HG03097 (cell line): ENCODE measurements around the gene ELOVL6.
"Not testable (repeated sequence)": the region's sequence is repeated elsewhere in the genome, so short reads cannot be mapped to it uniquely, and the experiment has no call there.

ENCODE experiments used
- ATAC-seq: cut with Tn5 transposase; IDR thresholded peaks from one replicate; pipeline ENCODE4 v1.9.1; 2021; ENCODE audit not compliant: unreplicated experiment, low FRiP score

Gene ELOVL6, protein sequence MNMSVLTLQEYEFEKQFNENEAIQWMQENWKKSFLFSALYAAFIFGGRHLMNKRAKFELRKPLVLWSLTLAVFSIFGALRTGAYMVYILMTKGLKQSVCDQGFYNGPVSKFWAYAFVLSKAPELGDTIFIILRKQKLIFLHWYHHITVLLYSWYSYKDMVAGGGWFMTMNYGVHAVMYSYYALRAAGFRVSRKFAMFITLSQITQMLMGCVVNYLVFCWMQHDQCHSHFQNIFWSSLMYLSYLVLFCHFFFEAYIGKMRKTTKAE

DNA sequence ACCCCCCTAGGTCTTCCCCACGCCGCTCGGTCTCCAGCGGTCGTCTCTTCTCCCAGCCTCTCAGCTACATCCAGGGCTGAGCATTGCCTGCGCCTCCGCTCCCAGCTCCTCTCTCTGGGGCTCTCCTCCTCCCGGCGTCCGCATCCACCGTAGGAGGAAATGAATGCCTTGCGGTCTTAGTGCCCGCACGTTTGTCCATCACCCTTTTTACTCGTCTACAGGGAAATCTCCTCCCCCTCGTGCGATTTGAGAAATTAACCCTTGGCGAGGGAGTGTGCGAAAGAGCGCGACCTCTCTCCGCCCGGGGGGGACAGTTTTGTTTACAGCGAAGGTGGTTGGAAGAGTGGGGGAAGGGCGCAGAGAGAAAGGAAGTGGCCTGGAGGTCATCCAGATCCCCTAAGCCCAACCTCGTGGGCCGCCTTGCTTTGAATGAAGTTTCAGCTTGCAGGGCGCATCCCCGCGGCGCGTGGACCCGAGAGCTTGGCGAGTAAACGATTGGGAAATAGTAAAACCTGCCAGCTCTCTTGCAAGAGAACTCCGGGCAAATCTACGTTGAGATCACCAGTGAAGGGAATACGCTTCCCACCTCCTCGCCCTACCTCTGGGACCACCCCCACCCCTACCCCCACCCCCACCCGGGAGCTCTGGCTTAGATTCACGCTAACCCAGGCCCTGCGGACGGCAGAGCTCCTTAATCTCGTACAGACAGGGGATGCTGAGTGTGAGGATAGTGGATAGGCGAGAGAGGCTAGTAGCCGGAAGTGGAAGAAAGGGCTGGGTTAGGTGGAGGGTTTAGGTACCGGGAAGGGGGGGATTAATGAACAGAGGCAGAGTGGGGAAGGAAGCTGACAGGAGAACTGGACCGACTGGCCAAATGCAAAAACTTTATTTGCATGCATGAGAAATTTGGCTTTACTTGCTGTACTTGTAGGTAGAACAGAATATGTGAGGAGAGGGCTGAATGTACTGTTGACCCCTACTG lies at the start of gene ELOVL6:
Gene ELOVL6 (minus strand): TSS at position 181 of the 982 bp plus-strand sequence. CDS start 280 bp downstream, outside the sequence.
- no peak for ATAC-seq

DNA sequence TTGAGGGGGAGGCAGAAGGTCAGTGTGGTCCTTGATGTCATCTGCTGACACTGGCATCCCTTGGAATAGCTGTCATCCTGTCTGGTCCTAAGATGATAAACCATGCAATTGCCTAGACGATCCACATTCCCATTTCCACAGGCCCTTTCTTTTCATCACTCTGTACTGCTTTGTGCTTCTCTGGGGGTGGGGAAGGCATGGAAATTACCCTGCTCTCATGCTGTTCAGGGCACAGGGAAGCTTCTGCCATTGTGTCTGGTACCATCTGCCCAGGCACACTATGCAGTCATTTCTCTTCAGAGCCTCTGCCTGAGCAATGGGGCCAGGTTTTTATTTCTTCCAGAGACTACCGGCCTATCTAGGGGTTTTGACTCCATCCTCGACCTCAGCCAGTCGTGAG lies 49.7 kb upstream of the ELOVL6 start:
- no peak for ATAC-seq

DNA sequence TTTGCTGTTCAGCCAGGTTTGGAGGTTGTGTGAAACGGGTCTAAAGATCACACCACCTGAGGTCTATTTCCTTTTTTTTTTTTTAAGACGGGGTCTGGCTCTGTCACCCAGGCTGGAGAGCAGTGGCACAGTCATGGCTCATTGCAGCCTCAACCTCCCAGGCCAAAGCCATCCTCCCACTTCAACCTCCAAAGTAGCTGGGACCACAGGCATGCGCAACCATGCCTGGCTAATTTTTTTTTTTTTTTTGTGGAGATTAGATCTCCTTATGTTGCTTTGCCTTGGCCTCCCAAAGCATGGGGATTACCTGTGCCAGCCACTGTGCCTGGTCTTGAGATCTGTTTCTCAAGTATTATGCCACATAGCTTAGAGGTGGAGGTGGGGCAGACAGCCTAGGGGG lies 49.2 kb upstream of the ELOVL6 start:
- ATAC-seq, result no peak

DNA sequence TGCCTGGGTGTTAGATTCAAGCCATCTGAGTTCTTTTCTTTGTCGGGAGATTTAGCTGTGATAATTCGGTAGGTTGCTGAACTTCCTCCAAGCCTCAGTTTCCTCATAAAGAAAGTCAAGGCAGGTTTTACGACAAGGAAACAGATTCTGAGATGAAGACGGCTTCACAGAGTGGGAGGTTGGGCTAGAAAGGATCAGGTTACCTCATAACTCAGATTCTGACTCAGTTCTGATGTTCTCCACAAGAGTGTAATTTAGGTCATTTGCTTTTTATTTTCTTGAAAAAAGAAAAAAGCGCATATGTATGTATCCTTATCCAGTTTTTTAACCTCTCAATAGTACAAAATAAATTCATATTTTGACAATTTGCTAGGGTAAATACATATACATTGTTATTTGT lies 47.2 kb upstream of the ELOVL6 start:
- no peak for ATAC-seq

DNA sequence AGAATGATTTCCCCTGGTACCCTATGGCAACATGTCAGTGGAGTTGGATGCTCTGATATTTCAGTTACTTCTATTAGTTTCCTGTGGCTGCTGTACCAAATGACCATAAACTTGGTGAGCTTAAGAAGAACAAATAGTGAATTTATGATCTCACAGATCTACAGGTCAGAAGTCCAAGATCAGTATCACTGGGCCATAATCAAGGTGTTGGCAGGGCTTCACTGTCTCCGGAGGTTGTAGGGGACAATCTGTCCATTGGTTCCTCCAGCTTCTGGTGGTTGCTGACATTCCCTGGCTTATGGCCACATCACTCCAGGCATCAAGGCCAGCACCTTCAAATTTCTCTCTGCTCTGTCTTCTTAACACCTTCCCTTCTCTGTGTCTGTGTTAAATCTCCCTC lies 37.9 kb upstream of the ELOVL6 start:
- no peak for ATAC-seq

DNA sequence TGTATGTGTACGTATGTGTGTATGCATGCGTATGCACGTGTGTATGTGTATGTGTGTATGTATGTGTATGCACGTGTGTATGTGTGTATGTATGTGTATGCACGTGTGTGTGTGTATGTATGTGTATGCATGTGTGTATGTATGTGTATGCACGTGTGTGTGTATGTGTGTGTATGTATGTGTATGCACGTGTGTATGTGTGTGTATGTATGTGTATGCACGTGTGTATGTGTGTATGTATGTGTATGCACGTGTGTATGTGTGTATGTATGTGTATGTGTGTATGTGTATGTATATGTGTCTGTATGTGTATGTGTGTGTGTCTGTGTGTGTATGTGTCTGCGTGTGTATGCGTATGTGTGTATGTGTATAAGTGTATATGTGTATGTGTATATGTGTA lies 35.2 kb upstream of the ELOVL6 start:
- ATAC-seq, result not testable (repeated sequence)

DNA sequence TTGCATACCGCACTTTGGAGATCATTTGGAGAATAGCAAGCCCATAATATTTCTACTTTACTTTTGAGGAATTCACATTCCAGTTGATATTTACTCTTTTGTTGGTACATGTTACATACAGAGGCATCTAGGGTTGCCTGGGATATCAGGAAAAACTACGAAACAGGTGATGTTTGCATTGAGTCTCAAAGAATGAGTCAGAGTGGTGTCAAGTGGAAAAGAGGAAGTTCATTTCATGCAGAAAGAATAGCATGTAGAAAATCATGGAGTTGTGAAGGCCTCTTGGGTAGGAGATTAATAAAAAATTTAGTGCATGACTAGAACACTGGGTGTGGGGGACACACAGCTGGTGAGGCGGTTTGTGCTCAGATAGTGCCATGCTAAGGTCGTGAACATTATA lies 33.5 kb upstream of the ELOVL6 start:
- no peak for ATAC-seq

DNA sequence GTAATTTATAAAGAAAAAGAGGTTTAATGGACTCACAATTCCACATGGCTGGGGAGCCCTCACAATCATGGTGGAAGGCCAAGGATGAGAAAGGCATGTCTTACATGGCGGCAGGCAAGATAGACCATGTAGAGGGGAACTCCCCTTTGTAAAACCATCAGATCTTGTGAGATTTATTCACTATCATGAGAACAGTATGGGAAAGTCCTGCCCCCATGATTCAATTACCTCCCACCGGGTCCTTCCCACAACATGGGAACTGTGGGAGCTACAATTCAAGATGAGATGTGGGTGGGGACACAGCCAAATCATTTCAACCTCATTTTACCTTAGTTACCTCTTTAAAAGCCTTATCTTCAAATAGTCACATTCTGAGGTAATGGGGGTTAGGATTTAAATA lies 30.9 kb upstream of the ELOVL6 start:
- no peak for ATAC-seq

DNA sequence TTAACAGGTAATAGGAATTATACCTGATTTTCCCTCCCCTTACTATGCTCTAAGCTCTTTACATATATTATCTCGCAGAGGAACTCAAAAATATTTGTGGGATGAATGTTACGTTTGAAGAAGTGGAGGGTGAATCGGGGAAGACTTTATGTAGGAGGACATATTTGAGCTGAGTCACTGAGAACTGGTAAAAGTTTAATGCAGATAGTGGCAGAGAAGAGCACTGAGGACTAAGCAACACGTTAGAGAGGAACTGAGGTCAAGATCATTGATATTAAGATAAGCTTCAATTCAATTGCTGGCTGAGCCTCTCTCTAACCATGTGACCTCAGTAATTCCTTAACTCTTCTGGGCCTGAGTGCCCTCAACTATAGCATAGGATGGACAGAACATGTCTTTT lies 26.4 kb upstream of the ELOVL6 start:
- no peak for ATAC-seq

DNA sequence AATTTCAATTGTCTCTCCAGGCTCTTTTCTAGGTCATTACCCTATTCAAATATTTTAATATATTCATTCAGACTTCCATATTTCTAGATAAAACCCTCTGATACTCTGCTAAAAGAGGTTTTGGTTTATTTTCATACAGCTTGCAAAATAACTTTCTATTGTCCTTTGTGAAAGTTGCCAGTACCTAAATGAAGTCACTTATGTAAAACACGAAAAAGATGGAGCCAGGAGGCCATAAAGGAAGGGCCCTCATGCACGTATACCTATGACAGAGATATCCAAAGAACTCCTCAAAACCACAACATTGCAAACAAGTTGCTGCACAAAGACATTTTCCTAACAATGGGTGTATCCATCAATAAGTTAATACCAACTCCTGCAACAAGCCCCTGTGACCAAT lies 25.7 kb upstream of the ELOVL6 start:
- no peak for ATAC-seq

DNA sequence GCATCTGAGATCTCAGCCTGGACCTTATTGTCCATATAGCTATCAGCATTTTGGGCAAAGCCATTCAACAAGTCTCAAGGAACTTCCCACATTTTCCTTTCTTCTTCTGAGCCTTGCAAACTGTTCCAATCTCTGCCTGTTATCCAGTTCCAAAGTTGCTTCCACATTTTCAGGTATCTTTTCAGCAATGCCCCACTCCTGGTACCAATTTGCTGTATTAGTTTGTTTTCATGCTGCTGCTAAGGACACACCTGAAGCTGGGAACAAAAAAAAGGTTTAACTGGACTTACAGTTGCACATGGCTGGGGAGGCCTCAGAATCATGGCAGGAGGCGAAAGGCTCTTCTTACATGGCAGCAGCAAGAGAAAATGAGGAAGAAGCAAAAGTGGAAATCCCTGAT lies 20.5 kb upstream of the ELOVL6 start:
- not testable (repeated sequence) for ATAC-seq

DNA sequence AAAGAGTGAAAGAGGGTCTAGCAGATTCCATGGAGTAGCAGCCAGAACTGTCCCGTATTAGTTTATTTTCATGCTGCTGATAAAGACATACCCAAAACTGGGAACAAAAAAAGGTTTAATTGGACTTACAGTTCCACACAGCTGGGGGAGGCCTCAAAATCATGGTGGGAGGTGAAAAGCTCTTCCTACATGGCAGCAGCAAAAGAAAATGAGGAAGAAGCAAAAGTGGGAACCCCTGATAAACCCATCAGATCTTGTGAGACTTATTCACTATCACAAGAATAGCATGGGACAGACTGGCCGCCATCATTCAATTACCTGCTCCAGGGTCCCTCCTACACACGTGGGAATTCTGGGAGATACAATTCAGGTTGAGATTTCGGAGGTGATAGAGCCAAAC lies 18.8 kb upstream of the ELOVL6 start:
- not testable (repeated sequence) for ATAC-seq

DNA sequence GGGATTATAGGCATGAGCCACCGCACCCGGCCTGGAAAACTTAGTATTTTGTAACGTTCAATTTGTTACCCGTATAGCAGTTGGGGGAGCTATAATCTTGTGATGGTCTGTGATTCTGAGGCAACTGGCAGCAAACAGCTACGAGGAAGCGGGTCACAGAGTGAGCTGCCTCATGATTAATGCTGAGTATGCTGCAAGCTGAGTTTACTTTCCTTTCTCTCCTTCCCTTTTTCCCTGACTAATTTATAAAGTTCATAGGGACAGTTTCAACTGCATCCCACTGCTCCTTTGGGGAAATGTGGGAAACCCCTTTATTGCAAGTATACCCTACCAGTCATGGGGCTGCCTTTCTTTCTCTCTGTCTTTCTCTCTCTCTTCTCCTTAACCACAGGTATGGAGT lies 17.7 kb upstream of the ELOVL6 start:
- ATAC-seq, result no peak

DNA sequence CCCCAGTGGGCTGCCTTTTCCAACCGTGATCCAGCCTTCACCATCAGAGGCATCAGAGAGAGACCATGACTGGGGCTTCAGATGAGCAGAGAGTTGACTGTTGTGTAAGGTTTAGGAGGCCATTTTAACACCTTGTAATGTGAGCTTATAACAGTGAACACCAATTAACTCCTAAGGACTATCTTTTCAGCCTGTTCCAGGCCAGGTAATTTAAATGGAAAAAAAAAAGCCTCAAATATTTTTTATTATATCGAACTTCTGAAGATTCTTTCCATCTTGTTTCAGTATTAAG lies 13.3 kb upstream of the ELOVL6 start:
- no peak for ATAC-seq

DNA sequence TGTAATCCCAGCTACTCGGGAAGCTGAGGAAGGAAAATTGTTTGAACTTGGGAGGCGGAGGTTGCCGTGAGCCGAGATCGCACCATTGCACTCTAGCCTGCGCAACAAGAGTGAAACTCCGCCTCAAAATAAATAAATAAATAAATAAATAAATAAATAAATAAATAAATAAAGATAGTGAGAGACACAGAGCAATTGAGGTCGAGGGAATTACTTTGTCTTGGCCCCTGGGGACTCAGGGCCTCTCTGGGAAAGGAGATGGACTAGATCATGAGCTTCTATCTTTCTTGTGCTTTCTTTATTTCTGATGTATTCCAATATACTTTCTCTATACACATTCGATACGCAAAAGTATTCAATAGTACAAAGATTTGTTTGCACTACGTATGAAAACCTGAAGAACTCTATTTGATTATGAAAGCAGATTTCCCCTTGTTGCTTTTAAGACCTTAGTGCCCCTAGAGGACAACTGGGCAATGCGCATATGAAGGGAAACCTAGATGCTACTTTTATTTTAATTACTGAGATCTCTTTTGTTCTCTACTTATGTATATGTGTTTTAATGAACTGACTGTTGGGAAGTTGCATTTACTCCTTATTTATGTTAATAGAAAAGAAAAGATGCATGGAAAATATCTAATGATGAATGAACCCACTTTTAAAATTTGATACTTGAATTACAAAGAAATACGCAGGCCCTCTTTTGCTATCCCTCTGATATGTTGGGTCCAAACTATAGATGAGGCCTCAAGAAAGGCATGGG lies 12.8 kb upstream of the ELOVL6 start:
- no peak for ATAC-seq

DNA sequence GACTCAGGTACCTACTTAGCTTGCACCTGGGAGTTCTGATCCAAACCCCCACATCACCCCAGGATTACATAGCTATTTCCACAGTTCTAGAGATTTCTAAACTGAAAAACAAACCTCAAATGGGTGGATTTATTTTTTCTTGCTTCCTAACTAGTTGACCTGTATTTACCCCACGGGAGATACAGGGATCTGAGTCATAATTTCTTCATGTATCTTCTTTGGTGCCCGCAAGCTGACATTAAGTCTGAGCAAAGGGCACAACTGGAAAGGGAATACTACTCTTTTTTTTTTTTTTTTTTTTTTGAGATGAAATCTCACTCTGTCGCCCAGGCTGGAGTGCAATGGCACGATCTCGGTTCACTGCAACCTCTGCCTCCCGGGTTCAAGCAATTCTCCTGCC lies 10.0 kb upstream of the ELOVL6 start:
- ATAC-seq, result no peak

DNA sequence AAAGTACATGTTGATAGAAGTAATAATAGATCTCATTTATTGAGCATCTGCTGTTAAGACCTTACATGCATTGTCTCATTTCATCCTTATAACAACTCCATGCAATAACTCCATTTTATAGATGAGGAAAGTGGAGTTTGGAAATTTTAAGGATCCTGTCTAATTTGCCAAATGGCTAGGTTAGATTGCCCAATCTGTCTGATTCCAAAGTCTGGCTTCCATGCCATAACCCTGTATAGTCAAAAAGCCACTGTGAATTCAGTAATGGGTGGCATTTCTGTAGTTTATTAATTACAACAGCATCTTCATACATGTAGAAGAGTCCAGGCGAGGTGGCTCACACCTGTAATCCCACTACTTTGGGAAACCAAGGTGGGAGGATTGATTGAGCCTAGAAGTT lies 8.8 kb upstream of the ELOVL6 start:
- no peak for ATAC-seq

DNA sequence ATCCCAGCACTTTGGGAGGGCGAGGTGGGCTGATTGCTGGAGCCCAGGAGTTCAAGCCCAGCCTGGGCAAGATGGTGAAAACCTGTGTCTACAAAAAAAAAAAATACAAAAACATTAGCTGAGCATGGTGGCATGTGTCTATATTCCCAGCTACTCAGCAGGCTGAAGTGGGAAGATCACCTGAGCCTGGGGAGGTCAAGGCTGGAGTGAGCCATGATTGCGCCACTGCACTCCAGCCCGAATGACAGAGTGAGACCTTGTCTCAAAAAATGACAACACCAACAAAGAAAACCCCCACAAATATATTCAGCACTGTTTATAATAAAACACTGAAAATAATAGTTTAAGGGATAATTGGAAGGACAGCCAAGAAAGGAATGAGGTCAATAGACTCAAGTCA lies 3.6 kb upstream of the ELOVL6 start:
- no peak for ATAC-seq

DNA sequence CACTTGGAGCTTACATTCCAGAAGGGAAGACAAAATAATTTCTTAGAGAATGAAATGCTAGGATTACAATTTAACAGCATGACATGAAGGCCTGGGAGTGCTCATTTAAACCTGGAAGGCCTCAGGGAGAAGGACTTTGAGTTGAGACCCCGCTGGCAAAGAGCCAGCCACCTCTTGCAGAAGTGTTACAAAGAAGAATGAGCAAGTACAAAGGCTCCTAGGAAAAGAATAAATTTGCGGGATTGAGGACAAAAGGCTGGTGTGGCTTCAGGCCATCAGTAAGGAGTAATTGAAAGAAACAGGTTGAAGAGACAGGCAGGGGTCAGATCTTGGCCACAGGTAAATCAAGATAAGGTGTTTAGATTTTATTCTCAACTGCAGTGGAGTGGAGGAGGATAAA lies 3.1 kb upstream of the ELOVL6 start:
- ATAC-seq, result no peak

DNA sequence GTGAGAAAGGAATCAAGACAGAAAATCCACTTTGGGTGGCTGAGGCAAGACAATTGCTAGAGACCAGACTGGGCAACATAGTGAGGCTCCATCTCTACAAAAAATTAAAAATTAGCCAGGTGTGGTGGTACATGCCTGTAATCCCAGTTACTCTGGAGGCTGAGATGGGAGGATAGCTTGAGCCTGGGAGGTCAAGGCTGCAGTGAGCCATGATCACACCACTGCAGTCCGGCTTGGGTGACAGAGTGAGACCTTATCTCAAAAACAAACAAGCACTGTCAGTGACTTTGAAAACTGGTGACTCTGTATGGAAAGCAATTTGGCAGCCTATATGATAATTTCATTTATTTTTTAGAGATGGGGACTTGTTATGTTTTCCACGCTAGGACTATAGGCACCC lies 2.3 kb upstream of the ELOVL6 start:
- no peak for ATAC-seq

DNA sequence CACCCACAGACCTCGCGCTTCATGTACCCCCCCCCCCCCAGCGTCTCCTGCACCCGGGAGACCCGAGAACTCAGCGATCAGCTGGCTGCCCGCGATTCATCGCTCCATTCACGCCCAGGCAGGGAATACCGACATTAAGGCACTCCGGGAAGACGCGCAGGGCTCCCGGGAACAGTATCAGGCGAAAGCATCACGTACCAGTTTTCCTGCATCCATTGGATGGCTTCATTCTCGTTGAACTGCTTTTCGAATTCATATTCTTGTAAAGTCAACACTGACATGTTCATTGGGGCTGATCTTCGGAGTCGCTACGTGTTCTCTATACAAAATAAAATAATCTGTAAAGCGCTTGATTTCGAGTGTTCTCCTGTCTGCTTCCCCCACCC lies 373 bp downstream of the ELOVL6 start:
- ATAC-seq, result no peak
